Dermis blood vessel endothelial cell (primary cell): Measurements from ENCODE around the gene LAMB2. TPM values are rescaled to one million over a fixed set of nuclear protein-coding genes. Genes with fewer than 3 reads are reported as not detected.

Source experiments
- DNase-seq: peaks from one replicate; pipeline ENCODE4 v3.0.0; 2010
- total RNA-seq: library from RNA; depleted of rRNA; stranded (reverse); fragments of >200 nt; gene quantifications from 2 replicates; pipeline ENCODE4 v1.2.3, GENCODE V29; 2014

Gene LAMB2
- 995 and 1,289 TPM in 2 replicates for total RNA-seq

DNA sequence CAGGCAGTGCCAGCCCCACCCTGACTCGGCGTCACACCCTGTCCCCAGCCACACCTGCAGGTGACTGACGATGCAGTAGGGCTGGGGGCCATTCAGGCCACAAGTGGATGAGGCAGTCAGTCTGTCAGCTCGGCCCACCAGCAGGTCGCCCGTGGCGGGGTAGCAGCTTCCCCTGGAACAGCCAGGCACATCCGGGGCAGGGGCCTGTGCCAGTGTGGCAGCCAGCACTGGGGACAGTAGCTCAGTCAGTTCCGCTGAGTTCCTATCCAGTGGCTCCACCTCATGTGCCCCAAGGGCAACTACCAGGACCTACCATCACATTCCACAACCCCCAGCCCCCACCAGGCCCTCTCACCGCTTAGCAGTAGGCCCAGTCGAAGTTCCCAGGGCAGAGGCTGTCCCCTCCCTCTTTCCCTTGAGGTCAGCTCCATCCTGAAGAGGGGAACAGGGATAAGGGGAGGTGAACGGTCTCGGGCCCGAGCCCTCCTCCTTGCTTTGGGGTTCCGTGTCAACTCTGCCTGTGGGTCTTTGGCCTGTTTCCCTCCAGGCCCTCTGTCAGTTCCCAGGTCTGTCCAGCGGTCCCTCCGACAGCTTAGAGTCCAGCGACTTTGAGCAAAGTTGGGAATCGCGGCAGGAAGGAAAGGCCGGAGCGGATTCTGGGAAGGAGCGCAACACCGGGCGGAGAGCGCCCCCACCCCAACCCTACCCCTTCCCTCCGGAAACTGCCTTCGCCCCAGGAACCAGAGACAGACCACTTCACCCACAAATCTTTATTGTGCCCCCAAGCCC is at the start of gene LAMB2:
Gene LAMB2, minus strand, starts transcription at position 614 of the 789 bp plus-strand sequence. Its CDS starts 183 bp downstream, at position 431.
- DNase-seq, result peak; percentile 90

DNA sequence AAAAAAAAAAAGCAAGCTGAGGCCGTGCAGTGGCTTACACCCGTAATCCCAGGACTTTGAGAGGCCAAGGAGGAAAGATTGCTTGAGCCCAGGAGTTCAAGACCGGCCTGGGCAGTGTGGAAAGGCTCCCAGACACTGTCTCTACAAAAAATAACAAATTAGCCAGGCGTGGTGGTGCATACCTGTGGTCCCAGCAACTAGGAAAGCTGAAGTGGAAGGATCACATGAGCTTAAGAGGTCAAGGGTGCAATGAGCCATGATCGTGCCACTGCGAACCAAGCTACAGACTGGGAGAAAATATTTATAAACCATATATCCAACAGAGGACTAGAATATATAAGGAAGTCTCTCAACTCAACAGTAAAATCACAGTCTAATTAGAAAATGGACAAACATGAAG is 48.5 kb upstream of the LAMB2 start:
- DNase-seq, result no peak

DNA sequence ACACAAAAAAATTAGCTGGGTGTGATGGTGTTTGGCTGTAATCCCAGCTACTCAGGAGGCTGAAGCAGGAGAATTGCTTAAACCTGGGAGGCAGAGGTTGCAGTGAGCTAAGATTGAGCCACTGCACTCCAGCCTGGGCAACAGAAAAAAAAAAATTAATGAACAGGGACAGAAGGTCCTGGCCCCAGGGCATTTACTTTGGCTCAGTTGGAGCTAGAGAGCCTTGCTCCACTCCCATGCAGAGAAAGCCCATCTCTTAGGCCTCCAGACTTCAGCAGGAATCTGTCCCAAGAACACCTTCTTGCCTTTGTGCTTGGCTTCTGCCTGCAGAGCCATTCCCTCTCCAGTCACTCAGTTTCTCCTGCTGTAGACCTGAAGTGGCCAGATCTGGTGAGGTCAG is 47.3 kb upstream of the LAMB2 start:
- no peak for DNase-seq

DNA sequence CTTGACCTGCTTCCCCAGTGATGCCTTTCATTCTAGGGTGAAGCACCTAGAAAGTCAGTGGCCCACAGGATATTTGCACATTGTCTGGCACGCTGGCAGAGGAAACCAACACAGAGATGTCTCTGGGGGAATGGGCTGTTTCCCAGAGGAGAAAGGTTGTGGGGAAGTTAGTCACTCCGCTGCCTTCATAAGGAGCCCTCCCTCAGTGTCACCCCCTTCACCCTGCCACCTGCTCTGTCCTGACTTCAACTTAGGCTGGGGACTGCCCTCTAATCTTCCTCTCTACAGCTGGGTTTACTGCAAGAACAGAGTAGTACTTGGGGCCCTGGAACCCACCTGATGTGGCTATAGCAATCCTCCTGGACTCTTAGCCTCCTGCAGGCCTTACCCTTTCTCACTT is 44.2 kb upstream of the LAMB2 start:
- DNase-seq, result no peak

DNA sequence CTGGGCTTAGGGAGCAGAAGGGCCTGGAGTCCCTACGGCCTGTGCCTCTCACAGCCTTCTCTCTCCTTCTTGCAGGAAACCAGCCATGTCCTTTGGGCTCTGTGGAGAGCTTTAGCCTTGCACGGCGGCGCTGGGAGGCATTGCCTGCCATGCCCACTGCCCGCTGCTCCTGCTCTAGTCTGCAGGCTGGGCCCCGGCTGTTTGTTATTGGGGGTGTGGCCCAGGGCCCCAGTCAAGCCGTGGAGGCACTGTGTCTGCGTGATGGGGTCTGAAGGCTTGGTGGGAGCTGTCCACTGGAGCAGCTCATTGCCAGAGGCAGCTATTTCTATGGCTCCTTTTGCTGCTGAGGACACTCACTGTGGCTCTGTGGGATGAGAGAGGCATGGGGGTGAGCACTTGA is 42.7 kb upstream of the LAMB2 start:
- DNase-seq, result no peak

DNA sequence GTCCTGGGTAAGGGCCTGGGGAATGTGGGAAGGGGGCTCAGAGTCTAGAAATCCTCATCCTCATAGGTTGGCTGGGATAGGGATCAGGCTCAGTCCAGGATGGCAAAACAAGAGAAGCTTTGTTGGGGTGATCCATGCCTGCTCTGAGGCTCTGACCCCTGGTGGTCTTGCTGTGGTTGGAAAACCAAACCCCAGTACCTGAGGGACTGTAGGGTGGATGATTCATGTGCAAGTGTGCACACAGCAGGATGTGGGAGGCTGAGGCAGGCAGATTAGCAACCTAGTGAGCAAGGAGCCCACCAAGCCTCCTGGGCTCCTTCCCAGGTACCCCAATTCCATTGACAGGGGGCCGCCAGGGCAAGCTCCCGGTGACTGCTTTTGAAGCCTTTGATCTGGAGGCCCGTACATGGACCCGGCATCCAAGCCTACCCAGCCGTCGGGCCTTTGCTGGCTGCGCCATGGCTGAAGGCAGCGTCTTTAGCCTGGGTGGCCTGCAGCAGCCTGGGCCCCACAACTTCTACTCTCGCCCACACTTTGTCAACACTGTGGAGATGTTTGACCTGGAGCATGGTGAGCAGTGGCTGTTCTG is 41.6 kb upstream of the LAMB2 start:
- no peak for DNase-seq

DNA sequence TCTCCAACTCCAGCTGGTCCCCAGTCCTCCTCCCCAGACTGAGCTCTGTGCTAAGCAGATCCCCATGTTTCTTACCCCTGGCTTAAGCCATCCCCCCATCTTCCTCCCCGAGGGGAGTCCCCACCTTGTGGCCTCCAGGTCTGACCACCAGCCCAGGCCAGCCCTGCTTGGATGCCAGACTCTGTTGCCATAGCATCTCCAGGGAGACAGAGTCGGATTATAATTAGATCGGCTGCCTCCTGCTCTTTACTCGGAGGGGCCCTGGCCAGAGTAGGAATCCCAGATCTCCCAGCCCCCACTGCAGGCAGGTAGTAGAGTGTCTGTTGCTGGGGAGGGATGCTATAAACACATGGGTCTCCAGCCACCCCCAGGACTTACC is 40.9 kb upstream of the LAMB2 start:
- DNase-seq, result peak; percentile 27

DNA sequence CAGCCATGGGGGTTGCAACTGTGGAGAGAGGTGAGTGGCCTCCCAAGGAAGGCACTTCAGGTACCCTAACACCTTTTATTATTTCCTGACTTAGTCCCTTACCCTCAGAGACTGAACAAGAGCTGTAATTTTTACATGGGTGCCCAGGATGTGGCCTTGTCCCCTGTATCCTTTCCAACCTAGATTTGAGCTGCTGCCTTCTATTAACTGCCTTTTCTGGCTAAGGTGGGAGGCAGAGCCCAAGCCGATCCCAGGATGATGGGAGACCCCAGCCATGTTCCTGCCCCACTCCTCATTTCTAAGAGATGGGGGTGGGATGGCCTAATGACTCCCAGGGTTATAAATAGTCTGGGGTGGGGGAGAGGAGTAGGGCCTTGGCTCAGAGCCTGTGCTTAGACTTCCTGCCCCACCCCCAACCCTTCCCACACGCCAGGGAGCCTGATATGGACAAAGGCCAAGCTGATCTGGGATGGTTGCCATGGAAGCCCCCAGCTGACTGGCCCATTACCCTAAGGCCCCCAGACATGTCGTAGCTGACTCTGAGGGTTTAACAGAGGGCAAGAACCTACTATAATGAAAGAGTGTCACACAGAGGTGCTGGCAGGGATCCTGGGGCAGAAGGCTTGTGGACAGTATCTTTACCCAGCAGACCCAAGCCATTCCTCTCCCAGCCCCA is 40.4 kb upstream of the LAMB2 start:
- peak; percentile 87 for DNase-seq

DNA sequence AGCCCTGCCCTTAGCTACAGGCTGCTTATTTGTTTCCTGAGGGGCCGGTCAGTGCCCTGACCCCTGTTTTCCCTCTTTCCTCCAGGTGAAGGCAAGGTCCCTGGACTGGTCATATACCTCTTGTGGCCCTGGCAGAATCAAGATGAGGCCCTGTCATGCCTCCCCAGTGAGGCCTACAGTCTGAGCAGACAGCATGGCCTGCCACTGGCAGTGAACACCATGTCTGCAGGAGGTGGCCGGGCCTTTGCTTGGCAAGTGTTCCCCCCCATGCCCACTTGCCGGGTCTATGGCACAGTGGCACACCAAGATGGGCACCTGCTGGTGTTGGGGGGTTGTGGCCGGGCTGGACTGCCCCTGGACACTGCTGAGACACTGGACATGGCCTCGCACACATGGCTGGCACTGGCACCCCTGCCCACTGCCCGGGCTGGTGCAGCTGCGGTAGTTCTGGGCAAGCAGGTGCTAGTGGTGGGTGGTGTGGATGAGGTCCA is 39.7 kb upstream of the LAMB2 start:
- peak; percentile 20 for DNase-seq

DNA sequence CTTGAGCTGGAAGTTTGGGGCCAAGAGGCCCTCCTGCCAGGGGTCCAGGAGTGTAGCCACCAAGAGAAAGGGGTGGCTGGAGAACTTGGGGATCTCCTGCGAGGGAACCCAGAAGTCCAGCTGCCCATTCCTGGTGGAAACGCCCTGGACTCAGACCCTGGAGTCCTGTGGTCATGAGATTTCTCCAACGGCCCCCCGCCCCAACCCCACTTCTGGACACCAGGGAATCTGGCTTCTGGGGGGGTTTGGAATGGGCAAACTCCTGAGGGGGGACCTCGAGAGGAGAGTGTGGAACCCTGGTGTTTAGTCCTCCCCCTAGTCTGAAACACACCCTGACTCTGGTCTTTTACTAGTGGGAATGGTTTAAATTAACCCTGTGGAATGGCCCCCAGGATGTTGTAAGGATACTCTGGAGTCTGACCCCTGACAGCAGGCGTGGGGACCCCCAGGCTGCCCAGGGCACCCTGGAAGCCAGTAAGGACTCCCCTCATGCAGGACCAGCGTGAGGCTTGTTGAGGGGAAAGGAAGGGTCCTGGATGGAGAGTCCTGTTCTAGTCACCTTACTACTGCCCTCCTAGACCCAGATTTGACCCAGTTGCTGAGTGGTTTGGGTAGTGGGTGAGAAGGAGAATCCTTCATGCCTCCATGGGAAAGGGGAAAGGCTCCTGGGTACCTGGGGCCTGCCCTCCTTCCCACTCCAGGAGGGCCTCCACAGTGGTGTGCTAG is 39.1 kb upstream of the LAMB2 start:
- DNase-seq, result no peak

DNA sequence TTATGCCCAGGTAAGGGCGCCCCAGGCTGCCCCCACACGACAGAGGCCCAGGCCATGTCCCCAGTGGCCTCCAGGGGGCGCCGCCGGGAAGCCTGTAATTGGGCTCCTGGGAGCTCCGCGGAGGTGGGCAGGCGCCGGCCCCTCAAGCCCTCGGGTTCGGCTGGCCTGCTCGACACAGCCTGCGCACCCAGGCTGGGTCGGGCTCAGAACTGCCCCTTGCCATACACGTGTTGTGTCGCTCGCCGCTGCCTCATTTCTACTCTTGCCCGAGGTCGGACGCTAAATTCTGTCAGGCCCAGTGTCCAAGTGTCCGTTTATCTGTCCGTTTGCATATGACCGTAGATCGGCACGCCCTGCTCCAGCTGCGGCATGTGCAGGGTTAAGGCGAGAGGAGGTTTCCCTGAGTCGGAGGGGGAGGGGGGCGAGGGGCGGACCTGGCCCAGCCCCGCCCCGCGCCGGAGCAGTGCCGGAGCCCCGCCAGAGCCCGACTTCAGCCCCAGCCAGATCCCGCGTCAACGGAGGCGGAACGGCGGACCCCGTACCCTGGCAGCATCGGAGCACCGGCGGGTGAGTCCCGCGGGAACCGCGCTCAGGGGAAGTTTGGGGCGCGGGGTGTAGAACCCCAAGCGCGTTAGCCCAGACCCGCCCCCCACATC is 38.4 kb upstream of the LAMB2 start, which contains the start of gene KLHDC8B:
Gene KLHDC8B, plus strand, starts transcription at position 480 of the 656 bp plus-strand sequence. CDS start 1,172 bp downstream, outside the sequence.
- DNase-seq, result peak; percentile 91

DNA sequence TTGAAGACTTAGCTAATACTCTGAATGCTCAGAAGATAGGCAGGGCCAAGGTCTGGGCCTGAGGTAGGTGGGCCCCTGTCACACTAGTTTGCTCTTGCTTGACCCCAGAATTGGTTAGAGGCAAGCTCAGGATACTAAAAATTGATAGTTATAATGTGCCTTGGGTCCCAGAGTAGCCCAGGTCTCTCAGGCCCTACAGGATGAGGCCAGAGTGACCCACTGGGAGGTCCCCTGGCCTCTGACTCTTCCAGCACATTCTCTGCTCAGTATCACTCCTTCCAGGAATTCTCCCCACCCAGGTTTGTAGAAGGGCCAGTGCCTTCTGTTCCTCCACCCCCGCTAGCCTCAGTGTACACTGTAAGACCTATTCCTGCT is 37.9 kb upstream of the LAMB2 start:
- no peak for DNase-seq

DNA sequence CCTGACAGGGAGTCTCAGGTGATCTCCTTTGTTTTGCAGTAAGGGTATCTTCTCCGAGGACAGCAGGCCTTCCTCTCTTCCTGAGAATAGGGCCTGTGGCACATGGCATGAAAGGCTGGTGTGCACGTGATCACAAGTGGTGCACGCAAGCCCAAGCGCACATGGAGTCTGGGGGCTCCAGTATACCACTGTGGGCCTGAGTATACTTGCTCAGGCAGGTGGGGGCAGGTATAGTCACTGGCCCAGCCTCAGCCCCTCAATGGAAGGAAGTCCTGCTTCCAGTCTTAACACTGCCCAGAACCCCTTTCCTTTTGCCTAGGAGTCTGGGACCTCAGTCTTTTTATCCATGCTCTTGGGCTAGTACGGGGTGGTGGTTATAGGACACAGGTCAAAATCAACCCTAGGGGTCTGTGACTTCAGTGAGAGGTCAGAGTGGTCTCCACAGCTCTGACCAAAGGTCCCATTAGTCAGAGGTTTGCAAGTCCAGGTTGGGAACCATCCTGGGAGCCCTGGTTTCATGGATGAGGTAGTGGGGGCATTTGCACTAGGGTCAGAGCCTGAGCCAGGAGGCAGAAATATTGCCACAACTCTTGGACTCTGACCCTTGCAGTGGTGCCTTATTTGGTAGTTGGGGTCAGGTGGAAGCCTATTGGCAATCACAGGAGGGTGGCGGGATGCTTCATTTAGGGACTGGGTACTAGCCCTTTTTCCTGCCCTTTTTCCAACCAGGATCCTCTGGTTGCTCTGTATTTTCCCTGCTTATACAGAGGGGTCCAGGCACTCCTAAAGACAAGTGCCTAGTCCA is 34.1 kb upstream of the LAMB2 start:
- DNase-seq, result no peak

DNA sequence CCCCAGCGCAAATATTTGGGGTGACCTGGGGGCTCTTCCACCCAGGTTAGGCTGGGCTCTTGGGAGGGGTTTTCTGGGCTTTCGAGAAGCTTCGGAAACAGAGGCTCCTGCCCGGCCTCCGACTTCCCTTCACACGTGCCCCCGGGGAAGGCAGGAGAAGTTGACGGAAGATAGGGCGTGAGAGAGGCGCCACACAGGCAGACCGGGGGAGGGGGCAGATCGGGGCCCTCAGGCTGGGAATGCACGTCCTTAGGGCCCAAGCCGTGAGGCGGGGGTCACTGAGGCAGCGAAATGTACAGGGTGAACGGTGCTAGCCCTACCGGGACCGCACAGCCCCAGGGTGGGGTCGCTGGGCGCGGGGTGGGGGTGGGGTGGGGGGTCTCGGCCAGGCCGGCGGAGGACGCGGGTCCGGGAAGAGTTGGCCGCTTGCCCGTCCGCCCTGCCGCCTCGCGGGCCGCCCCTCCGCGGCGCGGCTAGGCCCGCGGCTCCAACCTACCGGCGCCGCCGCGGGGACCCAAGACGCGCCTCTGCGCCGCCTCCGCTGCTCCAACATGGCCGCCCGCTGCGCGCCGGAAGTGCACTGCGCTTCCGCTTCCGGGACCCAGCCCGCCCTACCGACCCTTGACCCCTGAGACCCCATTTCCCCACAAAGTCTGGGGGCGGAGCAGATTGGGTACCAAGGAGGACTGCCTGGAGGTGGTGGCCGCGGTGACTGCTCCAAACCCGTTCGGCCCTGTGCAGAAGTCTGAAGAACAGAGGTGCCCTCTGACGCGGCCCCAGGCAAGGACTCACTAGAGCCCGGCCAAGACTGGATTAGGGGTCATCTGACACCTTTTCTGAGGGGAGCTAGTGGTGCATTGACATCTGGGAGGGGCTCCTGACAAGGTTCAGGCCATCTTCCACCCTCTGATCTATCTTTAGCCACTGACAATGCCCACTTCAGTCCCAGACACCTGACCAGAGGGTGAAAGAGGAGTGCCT is 33.2 kb upstream of the LAMB2 start, which contains the start of gene CCDC71:
Gene CCDC71, minus strand, starts transcription at position 561 of the 981 bp plus-strand sequence. CDS start 2,123 bp downstream, outside the sequence.
- peak; percentile 78 for DNase-seq

DNA sequence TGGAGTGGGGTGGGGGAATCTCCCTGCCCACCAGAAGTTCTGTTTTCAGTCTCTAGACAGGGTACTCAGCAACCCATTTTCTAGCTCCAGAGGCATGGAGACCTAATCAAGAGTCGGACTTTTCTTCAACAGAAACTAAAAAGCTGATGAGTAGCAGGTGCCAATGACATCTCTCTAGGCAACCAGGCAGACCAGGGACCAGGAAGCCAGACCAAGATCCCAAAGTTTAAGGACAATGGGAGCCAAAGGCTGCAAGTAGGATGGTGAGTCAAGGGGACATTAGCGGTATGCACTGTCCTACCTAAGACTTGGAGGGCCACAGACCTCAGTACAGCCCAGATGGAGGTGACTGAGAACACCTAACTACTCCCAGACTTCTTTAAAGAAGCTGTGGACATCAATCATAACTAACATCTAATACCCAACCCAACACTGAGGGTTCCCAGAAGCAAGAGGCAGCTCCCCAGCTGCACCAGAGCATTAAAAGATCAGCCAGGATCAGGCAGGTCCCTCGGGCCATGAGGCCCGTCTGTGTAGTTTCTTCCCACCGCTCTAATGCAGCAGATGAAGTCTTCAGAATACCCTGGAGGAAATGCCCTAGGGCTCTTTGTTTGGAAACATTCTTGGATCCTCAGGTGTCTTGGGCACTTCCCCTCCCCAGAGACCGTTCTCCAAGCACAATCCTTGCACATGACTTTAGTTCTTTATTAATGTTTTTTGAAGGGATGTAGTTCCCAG is 32.3 kb upstream of the LAMB2 start:
- DNase-seq, result peak; percentile 35

DNA sequence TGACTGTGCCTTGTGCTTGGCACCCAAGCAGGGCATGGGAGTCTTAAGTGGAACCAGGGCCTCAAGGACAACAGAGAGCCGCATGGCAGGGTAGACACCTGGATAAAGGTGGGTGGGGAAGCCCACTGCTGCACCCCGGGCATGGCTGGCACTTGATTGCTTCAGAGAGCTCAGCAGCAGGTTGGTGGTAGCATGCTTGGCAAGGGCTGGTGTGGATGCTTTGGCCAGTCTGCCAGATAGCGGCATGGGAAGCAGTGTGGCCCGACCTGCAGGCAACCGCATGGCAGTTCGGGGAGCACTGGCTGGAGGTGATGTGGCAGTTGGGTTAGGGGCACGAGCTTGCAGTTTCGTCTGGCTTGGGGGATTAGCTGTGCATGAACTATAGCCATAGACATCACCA is 30.8 kb upstream of the LAMB2 start:
- no peak for DNase-seq

DNA sequence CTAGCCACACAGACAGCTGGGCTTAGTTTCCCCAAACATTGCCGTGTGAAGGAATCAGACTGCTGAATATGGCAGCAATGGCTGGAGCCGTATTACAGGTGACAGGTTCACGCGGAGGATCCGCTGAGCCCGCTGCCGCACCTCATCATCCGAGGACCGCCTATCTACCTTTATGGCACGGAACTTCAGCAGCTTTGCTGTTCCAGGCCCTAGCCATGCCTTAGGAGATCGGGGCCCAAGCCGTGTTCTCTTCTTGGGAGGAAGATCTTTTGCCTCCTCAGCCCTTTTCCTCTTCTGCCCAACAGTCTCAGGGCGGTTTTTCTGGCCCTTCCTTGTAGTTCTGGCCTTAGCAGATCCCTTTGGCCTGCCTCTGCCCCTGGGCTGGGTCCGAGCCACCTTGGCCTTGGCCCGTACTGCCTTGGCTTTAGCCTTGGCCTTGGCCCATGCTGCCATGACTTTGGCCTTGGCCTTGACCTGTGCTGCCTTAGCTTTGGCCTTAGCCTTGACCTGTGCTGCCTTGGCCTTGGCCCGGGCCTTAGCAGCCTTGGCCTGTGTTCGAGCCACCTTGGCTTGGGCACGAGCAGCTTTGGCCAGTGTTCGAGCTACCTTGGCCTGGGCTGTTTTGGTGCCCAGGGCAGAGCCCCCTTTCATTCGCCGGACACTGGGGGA is 30.0 kb upstream of the LAMB2 start:
- no peak for DNase-seq

DNA sequence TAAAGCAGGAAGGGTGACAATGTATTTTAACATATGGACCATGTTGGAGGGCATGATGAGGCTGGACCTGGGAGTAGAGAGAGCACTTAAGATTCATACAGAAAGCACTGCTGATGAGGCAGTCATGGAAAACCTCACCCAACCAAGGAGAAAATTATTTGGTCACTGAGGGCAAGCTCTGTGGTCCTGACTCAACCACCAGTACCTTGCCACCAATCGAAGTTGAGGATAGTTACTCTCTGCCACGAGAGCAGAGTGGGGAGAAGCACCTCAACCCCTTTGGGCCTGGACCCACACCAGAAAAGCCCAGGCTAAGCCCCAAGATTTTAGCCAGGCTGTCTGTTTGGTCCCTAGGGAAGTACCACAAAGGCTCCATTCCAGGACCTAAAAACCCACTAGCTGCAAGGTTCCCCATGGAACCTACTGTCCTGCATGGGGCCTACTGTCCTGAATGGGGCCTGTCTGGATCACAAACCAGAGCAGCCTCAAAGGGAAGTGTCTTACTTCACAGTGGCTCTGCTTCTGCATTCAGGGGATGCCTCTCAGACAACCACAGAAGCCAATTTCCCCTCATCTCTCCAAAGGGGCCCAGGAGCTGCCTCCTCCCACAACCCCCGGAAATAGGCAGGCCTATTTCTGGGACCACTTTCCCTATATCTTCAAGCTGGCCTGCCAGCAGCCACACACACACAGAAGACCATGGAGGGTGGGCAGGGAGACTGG is 29.1 kb upstream of the LAMB2 start:
- no peak for DNase-seq
